Caki2 (cell line): ENCODE data around the gene LXN. TPM values are rescaled to one million over a fixed set of nuclear protein-coding genes. Genes with fewer than 3 reads are reported as not detected.

Source experiments
- DNase-seq: peaks from one replicate; pipeline ENCODE4 v3.0.0-alpha.2; 2015; ENCODE audit warnings: low read depth
- in situ Hi-C: cut with HindIII; loops from 2 replicates; pipeline ENCODE4 v1.10.0; 2016; ENCODE audit warnings: low sequenced_read_pairs, low pct_unique_long_range_greater_than_20kb, mixed read lengths
- total RNA-seq: library from RNA; depleted of rRNA; stranded (reverse); fragments of >200 nt; shearing (Covaris generic); gene quantifications from 2 replicates; pipeline ENCODE4 v1.2.3, GENCODE V29; 2014; ENCODE audit warnings: low replicate concordance; rRNA removed

Gene LXN
- total RNA-seq, 1 experiment from 2014 or later: 44.8 TPM

DNA sequence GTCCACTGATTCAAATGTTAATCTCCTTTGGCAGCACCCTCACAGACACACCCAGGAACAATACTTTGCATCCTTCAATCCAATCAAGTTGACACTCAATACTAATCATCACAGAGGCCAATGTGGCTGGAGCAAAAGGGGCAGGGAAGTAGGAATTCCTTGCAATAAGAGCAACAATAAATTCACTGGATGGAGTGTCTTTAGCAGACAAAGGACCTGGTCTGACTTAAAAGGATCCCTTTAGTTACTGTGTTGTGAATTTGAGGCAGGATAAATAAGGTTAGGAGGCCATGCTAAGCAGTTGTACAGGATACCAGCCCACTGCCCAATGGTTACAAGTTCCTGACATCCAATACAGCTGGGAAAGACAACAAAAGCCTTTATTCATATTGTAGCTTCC, 40.5 kb downstream of the LXN start:
- in situ Hi-C loops: no loop called here
- DNase-seq: no peak

DNA sequence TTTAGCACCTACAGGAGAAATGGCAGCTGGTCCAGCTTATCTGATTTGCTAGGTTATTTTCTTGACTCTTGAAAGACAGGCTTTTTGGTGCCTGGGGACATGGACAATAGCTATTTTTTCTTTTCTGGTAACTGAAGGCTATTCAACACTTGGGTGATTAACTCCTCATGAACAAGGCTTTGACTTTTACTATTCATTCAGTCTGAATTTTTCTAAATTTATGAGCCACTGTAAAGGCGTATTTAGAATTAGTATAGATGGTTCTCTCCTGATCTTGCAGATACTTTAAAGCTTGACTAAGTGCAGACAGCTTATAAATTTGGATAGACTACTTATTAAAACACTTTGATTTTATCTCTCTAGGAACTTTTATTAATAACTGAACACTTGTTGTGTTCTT, 46.6 kb downstream of the LXN start:
- in situ Hi-C loops: no loop called here

DNA sequence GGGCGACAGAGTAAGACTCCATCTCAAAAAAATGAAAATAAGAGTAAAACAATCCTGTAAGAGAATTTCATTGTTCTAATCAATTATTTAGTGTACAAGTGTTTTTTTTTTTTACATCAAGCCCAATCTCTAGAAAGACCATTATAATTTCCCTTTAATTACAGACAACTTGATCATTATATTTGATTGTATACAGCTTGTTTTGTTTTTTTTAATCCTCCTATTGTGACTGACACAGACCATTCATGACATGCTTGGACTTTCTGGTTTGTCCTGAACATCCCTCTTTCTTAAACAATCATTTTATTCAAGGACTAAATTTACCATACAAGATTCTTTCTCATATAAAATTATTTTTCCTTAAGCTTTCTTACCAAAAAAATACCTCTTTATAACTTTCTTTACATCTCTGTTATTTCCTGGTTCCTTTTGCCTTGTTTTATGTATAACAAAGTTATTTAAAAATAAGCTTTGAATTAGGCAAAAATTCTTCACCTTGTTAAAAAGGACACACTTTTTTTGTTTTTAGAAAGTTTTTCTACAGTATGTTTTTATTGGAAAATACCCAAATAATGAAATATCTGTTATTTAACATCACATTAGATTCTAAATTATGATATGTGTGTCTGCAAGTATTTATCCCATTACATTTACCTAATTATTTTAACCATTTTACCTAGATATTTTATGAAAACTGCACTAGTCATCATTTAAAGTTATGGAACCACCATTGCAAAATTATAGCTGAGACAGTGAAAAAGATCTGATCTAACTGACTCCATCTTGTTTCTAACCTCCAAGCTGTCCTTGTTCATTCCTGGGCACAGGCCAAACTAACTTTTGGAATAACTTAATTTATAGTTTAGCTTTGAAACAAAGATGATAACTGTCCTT, 54.2 kb downstream of the LXN start:
- DNase-seq: peak; percentile 35
- in situ Hi-C loops: no loop called here

More for the DNA sequence above, 46.6 kb downstream of the LXN start:
- DNase-seq: no peak

Other genes with a start within 250 kb of the LXN start
- gene MLF1, start 101.5 kb downstream of the LXN start, total RNA-seq: 16.2 and 26.7 TPM in 2 replicates
- 35.0 and 45.0 TPM in 2 replicates for gene GFM1, start 28.1 kb downstream of the LXN start, total RNA-seq
- gene RARRES1, start 59.8 kb upstream of the LXN start, total RNA-seq: not detected in 2 replicates
- 82.7 and 94.6 TPM in 2 replicates for gene MFSD1, start 129.4 kb upstream of the LXN start, total RNA-seq